H1 (cell line): ENCODE results near the gene ARHGEF10L. TPM values are rescaled to one million over a fixed set of nuclear protein-coding genes. Genes with fewer than 3 reads are reported as not detected.

ENCODE experiments used
- KDM5A ChIP-seq: fragments of 200-600 bp; IDR thresholded peaks from 2 replicates; pipeline ENCODE4 v1.7.1; 2012; ENCODE audit warnings: mild to moderate bottlenecking, low read length, inconsistent platforms, mixed read lengths
- PHF8 ChIP-seq: fragments of 200-600 bp; sonication (generic); conservative IDR thresholded peaks from 2 replicates; pipeline ENCODE4 v1.7.1; 2012; ENCODE audit warnings: low read depth, mild to moderate bottlenecking, inconsistent platforms, low read length, moderate library complexity
- POU5F1 ChIP-seq: IDR thresholded peaks from 2 replicates; pipeline ENCODE4 v1.6.1; 2011; ENCODE audit warnings: low read depth, mild to moderate bottlenecking, low read length, moderate library complexity
- RAD21 ChIP-seq, 2 experiments: IDR thresholded peaks in 1 of 2; conservative IDR thresholded peaks in 1 of 2; 2 replicates each; pipeline ENCODE4 v1.6.1; 2011; ENCODE audit warnings: low read depth in 2 of 2, low read length in 2 of 2, improper control_type of control experiment in 1 of 2, inconsistent platforms in 1 of 2, mild to moderate bottlenecking in 1 of 2, moderate library complexity in 1 of 2
- RBBP5 ChIP-seq: IDR thresholded peaks from 2 replicates; pipeline ENCODE4 v1.7.1; 2012; ENCODE audit warnings: low read depth, mild to moderate bottlenecking, inconsistent platforms, low read length, moderate library complexity, borderline replicate concordance
- SP1 ChIP-seq: IDR thresholded peaks from 2 replicates; pipeline ENCODE4 v1.6.1; 2011; ENCODE audit warnings: low read depth, low read length
- SP4 ChIP-seq: IDR thresholded peaks from 2 replicates; pipeline ENCODE4 v1.6.1; 2012; ENCODE audit warnings: low read length, inconsistent platforms
- TAF1 ChIP-seq: IDR thresholded peaks from 2 replicates; pipeline ENCODE4 v1.6.1; 2011; ENCODE audit warnings: mild to moderate bottlenecking, low read depth, low read length
- TCF12 ChIP-seq: IDR thresholded peaks from 2 replicates; pipeline ENCODE4 v1.6.1; 2011; ENCODE audit warnings: low read depth, mild to moderate bottlenecking, low read length
- polyA plus RNA-seq, 7 experiments: library from polyadenylated mRNA; depleted of rRNA in 3 of 7; stranded (reverse) in 5 of 7; unstranded in 2 of 7; fragments of >200 nt in 5 of 7; fragments of 200-250 nt in 2 of 7; gene quantifications; 1 replicate in 5 of 7; 2 replicates in 1 of 7; 4 replicates in 1 of 7; pipeline versions ENCODE4 v1.2.1 to v1.2.3, GENCODE V29; 2011 to 2013; ENCODE audit warnings: missing spikeins in 2 of 7, mixed read lengths in 2 of 7
- total RNA-seq: library from RNA; stranded (reverse); fragmentation: NEBNext Ultra II Directional; extraction: Animal tissue kit (Norgen Biotek cat#: 25700); gene quantifications from 2 replicates; pipeline ENCODE4 v1.2.1, GENCODE V29; 2021
- TF ChIP-seq, protein P1 (sequence below): fragments of 300-600 bp; sonication (generic); IDR thresholded peaks from 2 replicates; pipeline ENCODE4 v1.7.1; 2012; ENCODE audit warnings: low read length, moderate library complexity, mild to moderate bottlenecking, inconsistent platforms; ENCODE audit not compliant: insufficient replicate concordance
- TF ChIP-seq, protein P2 (sequence below): IDR thresholded peaks from 2 replicates; pipeline ENCODE4 v1.6.1; 2012; ENCODE audit warnings: low read length, inconsistent platforms

The ARHGEF10L gene
- total and polyA plus RNA-seq, 2 of the 8 experiments (the other 6 are each of a cell fraction or from before 2014, with no cell fraction given) = 33.6 to 39.6 TPM

DNA sequence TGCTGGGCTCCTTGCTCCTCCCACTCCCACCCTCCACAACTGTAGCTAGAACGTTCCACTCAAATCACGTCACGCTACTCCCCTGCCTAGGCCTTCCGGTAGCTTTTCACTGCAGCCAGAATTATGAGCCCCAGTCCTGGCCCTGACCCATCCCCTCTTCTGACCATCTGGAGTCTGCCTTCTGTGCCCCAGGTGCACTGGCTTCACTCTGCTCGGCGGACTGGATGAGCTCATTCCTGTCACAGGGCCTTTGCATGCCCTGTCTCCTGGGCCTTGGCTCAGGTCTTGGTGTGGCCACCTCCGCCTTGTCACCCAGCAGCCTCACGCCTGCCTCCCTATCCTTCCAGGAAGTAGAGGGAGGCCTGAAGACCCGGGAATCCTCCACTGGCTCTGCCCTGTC lies 153.1 kb downstream of the ARHGEF10L start (continued):
- TF ChIP-seq, protein P1, sequence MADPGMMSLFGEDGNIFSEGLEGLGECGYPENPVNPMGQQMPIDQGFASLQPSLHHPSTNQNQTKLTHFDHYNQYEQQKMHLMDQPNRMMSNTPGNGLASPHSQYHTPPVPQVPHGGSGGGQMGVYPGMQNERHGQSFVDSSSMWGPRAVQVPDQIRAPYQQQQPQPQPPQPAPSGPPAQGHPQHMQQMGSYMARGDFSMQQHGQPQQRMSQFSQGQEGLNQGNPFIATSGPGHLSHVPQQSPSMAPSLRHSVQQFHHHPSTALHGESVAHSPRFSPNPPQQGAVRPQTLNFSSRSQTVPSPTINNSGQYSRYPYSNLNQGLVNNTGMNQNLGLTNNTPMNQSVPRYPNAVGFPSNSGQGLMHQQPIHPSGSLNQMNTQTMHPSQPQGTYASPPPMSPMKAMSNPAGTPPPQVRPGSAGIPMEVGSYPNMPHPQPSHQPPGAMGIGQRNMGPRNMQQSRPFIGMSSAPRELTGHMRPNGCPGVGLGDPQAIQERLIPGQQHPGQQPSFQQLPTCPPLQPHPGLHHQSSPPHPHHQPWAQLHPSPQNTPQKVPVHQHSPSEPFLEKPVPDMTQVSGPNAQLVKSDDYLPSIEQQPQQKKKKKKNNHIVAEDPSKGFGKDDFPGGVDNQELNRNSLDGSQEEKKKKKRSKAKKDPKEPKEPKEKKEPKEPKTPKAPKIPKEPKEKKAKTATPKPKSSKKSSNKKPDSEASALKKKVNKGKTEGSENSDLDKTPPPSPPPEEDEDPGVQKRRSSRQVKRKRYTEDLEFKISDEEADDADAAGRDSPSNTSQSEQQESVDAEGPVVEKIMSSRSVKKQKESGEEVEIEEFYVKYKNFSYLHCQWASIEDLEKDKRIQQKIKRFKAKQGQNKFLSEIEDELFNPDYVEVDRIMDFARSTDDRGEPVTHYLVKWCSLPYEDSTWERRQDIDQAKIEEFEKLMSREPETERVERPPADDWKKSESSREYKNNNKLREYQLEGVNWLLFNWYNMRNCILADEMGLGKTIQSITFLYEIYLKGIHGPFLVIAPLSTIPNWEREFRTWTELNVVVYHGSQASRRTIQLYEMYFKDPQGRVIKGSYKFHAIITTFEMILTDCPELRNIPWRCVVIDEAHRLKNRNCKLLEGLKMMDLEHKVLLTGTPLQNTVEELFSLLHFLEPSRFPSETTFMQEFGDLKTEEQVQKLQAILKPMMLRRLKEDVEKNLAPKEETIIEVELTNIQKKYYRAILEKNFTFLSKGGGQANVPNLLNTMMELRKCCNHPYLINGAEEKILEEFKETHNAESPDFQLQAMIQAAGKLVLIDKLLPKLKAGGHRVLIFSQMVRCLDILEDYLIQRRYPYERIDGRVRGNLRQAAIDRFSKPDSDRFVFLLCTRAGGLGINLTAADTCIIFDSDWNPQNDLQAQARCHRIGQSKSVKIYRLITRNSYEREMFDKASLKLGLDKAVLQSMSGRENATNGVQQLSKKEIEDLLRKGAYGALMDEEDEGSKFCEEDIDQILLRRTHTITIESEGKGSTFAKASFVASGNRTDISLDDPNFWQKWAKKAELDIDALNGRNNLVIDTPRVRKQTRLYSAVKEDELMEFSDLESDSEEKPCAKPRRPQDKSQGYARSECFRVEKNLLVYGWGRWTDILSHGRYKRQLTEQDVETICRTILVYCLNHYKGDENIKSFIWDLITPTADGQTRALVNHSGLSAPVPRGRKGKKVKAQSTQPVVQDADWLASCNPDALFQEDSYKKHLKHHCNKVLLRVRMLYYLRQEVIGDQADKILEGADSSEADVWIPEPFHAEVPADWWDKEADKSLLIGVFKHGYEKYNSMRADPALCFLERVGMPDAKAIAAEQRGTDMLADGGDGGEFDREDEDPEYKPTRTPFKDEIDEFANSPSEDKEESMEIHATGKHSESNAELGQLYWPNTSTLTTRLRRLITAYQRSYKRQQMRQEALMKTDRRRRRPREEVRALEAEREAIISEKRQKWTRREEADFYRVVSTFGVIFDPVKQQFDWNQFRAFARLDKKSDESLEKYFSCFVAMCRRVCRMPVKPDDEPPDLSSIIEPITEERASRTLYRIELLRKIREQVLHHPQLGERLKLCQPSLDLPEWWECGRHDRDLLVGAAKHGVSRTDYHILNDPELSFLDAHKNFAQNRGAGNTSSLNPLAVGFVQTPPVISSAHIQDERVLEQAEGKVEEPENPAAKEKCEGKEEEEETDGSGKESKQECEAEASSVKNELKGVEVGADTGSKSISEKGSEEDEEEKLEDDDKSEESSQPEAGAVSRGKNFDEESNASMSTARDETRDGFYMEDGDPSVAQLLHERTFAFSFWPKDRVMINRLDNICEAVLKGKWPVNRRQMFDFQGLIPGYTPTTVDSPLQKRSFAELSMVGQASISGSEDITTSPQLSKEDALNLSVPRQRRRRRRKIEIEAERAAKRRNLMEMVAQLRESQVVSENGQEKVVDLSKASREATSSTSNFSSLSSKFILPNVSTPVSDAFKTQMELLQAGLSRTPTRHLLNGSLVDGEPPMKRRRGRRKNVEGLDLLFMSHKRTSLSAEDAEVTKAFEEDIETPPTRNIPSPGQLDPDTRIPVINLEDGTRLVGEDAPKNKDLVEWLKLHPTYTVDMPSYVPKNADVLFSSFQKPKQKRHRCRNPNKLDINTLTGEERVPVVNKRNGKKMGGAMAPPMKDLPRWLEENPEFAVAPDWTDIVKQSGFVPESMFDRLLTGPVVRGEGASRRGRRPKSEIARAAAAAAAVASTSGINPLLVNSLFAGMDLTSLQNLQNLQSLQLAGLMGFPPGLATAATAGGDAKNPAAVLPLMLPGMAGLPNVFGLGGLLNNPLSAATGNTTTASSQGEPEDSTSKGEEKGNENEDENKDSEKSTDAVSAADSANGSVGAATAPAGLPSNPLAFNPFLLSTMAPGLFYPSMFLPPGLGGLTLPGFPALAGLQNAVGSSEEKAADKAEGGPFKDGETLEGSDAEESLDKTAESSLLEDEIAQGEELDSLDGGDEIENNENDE = no peak
- TF ChIP-seq POU5F1 (no peak), KDM5A (no peak), RBBP5 (no peak), SP4 (no peak), TCF12 (no peak), SP1 (no peak), RAD21 (IDR thresholded peaks at IDR 0.05 in 1 of 2, conservative IDR thresholded peaks at IDR 0.05 in 1 of 2; ENCODE audit: low read depth in 2 of 2, low read length in 2 of 2) (no peak), TAF1 (no peak), PHF8 (no peak)
- TF ChIP-seq, protein P2, sequence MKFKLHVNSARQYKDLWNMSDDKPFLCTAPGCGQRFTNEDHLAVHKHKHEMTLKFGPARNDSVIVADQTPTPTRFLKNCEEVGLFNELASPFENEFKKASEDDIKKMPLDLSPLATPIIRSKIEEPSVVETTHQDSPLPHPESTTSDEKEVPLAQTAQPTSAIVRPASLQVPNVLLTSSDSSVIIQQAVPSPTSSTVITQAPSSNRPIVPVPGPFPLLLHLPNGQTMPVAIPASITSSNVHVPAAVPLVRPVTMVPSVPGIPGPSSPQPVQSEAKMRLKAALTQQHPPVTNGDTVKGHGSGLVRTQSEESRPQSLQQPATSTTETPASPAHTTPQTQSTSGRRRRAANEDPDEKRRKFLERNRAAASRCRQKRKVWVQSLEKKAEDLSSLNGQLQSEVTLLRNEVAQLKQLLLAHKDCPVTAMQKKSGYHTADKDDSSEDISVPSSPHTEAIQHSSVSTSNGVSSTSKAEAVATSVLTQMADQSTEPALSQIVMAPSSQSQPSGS = no peak
